Measurements from ENCODE around the gene PSMD13.
A peak's percentile ranks its signal among the peaks of the same experiment; 100 is the strongest.

Gene PSMD13

DNA sequence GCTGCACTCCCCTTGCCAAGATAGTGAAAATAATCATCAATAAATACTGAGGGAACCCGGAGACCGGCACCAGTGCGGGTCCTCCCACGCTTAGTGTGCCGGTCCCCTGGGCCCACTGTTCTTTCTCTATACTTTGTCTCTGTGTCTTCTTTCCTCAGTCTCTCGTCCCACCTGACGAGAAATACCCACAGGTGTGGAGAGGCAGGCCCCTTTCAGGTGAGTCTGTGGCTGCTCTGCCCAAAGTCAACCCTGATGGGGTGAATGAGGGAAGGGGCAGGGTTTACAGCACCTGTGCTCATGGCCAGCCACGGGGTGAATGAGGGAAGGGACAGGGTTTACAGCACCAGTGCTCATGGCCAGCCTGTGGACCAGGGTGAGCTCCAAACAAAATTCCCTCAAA is 34.3 kb upstream of the PSMD13 start:
- no peak for TF ChIP-seq CTCF (conservative IDR thresholded peaks at IDR 0.05; ENCODE audit: low read depth, low read length)
- no peak for DNase-seq (ENCODE audit: low read depth)
- no peak overlapping the region for H3K4me3 ChIP-seq (ENCODE audit: low read length)

DNA sequence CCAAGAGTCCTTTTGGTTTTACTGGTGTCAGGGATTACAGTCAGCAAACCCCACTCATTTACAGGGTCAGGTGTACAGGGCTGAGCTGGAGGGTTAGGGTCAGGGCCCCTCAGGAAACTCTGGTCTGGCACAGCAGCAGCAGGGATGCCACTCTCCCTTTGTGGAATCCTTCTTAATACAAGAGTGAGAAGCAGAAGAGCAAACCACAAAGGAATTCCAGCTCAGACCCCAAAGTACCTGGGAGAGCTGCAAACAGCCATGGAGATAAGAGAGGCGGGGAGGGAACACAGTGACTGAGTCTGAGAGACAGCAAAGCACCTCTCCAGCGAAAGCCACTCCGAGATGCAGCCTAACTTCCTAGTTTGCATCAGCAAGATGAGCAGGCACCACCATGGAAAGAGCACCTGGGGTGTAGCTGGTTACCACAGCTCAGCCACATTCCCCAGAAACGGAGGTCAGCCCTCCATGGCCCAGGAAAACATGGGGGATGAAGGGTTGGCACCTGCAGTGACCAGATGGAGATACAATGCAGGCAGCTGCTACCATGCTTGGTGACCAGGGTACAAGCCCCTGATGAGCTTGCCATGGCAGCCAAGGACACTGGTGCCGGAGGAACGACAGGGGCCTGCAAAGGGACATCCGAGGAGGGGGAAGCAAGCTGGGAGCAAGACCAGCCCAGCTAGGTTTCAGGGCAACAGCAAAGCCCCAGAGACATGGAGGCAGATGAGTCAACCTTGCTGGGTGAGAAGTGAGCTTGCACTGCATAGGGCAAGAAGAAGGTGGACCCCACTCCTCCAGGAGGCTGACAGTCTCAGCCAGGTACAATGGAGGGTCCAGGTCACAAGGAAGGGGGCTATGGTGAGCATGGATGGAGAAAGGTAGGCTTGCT is 33.5 kb upstream of the PSMD13 start:
- H3K4me3 ChIP-seq (ENCODE audit: low read length) = no peak overlapping the region
- no peak for DNase-seq (ENCODE audit: low read depth)
- TF ChIP-seq CTCF (conservative IDR thresholded peaks at IDR 0.05; ENCODE audit: low read depth, low read length) = no peak

- no peak for TF ChIP-seq CTCF (conservative IDR thresholded peaks at IDR 0.05; ENCODE audit: low read depth, low read length)
- no peak for DNase-seq (ENCODE audit: low read depth)
- H3K4me3 ChIP-seq (ENCODE audit: low read length) = no peak overlapping the region
These were observed 32.7 kb upstream of the PSMD13 start for GRCh38 chr11:203945-204586.

- no peak for DNase-seq (ENCODE audit: low read depth)
- no peak for TF ChIP-seq CTCF (conservative IDR thresholded peaks at IDR 0.05; ENCODE audit: low read depth, low read length)
- H3K4me3 ChIP-seq (ENCODE audit: low read length) = no peak overlapping the region
These were observed 32.1 kb upstream of the PSMD13 start for GRCh38 chr11:204587-205109.

GRCh38 chr11:205221-206001 is 31.4 kb upstream of the PSMD13 start:
- DNase-seq (ENCODE audit: low read depth) = no peak
- peak overlapping the region; percentile 92 for H3K4me3 ChIP-seq (ENCODE audit: low read length)
- TF ChIP-seq CTCF (conservative IDR thresholded peaks at IDR 0.05; ENCODE audit: low read depth, low read length) = no peak

GRCh38 chr11:206002-206384 is 30.8 kb upstream of the PSMD13 start:
- no peak for DNase-seq (ENCODE audit: low read depth)
- H3K4me3 ChIP-seq (ENCODE audit: low read length) = peak overlapping the region; percentile 92
- TF ChIP-seq CTCF (conservative IDR thresholded peaks at IDR 0.05; ENCODE audit: low read depth, low read length) = no peak

All from retinal pigment epithelial cell (primary cell).